Skeletal muscle satellite cell (primary cell): ENCODE data around the gene VAT1.
A peak's percentile ranks its signal among the peaks of the same experiment; 100 is the strongest.

Experiments
- H3K27me3 ChIP-seq: 2 replicates; pipeline ENCODE4 v1.7.0; 2013; ENCODE audit warnings: low read length; ENCODE audit not compliant: control insufficient read depth, insufficient read depth
- H3K36me3 ChIP-seq: 2 replicates; pipeline ENCODE4 v1.7.0; 2013; ENCODE audit warnings: mild to moderate bottlenecking, control low read depth, low read length; ENCODE audit not compliant: insufficient read depth
- H3K4me1 ChIP-seq: 2 replicates; pipeline ENCODE4 v1.7.0; 2013; ENCODE audit warnings: low read length; ENCODE audit not compliant: control insufficient read depth, insufficient read depth
- H3K4me2 ChIP-seq: 2 replicates; pipeline ENCODE4 v1.7.0; 2013; ENCODE audit warnings: mild to moderate bottlenecking, low read length
- H3K4me3 ChIP-seq: 2 replicates; pipeline ENCODE4 v1.7.0; 2013; ENCODE audit warnings: low read length
- H3K9ac ChIP-seq: 2 replicates; pipeline ENCODE4 v1.7.0; 2013; ENCODE audit warnings: mild to moderate bottlenecking, low read depth, low read length, moderate library complexity
- H3K9me3 ChIP-seq: replicated peaks from 2 replicates; pipeline ENCODE4 v1.7.0; 2013; ENCODE audit warnings: mild to moderate bottlenecking, control low read depth, low read length

Gene VAT1

DNA sequence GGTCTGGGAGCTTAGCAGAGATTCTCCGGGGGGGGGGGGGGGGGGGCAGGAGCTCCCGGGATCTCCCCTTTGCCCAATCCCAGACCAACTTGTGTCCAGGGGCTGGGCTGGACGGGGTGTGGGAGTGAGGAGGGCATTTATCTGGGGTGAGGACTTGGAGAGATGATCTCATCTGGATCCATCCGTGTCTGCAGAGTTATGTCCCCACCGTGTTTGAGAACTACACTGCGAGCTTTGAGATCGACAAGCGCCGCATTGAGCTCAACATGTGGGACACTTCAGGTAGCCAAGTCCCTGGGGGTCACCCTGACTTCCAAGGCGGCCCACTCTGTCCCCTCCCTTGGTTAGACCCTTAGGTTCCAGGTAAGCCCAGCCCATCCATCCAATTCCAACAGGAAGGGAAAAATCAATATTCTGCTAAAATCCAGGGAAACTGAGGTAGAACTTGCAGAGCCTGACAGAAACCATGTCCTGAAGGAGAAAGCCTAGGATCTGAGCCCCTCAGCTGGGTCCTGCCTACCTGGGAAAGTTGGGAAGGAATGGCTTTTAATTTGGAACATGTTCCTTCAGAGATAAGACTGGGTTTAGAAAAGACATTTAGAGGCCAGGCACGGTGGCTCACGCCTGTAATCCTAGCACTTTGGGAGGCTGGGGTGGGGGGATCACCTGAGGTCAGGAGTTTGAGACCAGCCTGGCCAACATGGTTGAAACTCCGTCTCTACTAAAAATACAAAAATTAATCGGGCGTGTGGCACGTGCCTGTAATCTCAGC lies 3.8 kb upstream of the VAT1 start:
- no peaks in the 10 kb centered on the region for H3K27me3 ChIP-seq
- H3K4me2 ChIP-seq: no peak overlapping the region
- peaks cover 32% of the 10 kb centered on the region for H3K4me1 ChIP-seq
- no peaks in the 10 kb centered on the region for H3K9me3 ChIP-seq
- H3K9ac ChIP-seq: no peak overlapping the region
- H3K4me3 ChIP-seq: no peak overlapping the region
- H3K36me3 ChIP-seq: no peaks in the 10 kb centered on the region

GRCh38 chr17:43025290-43025657 lies 3.1 kb upstream of the VAT1 start:
- Histone ChIP-seq H3K27me3 (no peaks in the 10 kb centered on the region), H3K36me3 (no peaks in the 10 kb centered on the region), H3K4me2 (peak overlapping the region; percentile 37), H3K4me1 (peaks cover 35% of the 10 kb centered on the region), H3K9ac (no peak overlapping the region), H3K4me3 (no peak overlapping the region), H3K9me3 (no peaks in the 10 kb centered on the region)

DNA sequence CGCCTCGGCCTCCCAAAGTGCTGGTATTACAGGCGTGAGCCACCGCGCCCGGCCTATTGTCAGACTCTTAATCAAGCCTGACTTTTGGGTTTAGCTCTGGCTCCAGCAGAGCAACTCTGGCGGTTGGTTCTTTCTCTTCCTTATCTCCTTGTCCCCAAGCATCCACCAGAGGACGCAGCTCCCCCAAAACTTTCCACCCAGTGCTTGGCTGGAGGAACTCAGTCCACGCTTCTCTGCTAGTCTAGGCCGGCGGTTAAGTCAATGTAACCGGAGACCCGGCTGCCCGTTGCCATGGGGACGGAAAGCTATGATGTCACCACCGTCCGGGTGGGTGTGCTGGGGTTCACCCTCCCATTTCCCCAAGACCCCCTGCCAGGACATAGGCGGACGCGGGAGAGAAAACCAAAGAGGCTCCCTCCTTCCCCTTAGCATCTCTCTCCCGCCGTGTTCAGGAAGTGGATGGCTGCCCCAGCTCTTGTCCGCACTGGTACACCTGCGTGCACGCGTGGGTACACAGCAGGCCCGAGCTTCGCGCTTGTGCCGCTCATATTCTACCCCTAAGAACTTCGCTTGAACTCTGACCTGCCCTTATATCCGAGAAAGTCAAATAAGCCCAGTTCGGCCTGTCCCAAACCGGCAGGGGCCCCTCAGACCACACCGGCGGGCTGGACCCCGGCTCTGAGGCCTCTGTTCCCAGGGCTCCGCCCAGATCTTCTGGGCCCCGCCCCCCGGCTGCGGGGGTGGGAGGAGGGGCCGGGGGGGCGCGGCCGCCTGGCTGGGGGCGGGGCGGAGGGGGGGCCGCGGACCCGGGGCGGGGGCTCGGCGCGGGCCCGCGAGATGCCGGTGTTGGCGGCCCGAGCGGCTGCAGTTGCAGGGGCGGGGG lies 2.5 kb upstream of the VAT1 start, which contains the start of gene RND2:
Gene RND2, plus strand, starts transcription at position 825 of the 883 bp plus-strand sequence. CDS start 117 bp downstream, outside the sequence.
- Histone ChIP-seq H3K36me3 (no peaks in the 10 kb centered on the region), H3K4me1 (peaks cover 35% of the 10 kb centered on the region), H3K9me3 (no peaks in the 10 kb centered on the region), H3K4me3 (peak within 1 kb of the TSS; percentile 67), H3K4me2 (peak within 1 kb of the TSS; percentile 95), H3K9ac (peak within 1 kb of the TSS; percentile 56), H3K27me3 (no peaks in the 10 kb centered on the region)

GRCh38 chr17:43020789-43021740 lies 1.1 kb downstream of the VAT1 start:
- peak overlapping the region; percentile 96 for H3K4me3 ChIP-seq
- H3K4me2 ChIP-seq: peak overlapping the region; percentile 88
- H3K9ac ChIP-seq: peak overlapping the region; percentile 82
- no peaks in the 10 kb centered on the region for H3K27me3 ChIP-seq
- peaks cover 30% of the 10 kb centered on the region for H3K4me1 ChIP-seq
- H3K9me3 ChIP-seq: no peaks in the 10 kb centered on the region
- peaks cover 22% of the 10 kb centered on the region for H3K36me3 ChIP-seq

GRCh38 chr17:43020030-43020621 lies 2.1 kb downstream of the VAT1 start:
- no peak overlapping the region for H3K9ac ChIP-seq
- no peaks in the 10 kb centered on the region for H3K9me3 ChIP-seq
- peak overlapping the region; percentile 65 for H3K4me2 ChIP-seq
- peak overlapping the region; percentile 41 for H3K4me3 ChIP-seq
- peaks cover 33% of the 10 kb centered on the region for H3K4me1 ChIP-seq
- H3K27me3 ChIP-seq: no peaks in the 10 kb centered on the region
- peaks cover 31% of the 10 kb centered on the region for H3K36me3 ChIP-seq

DNA sequence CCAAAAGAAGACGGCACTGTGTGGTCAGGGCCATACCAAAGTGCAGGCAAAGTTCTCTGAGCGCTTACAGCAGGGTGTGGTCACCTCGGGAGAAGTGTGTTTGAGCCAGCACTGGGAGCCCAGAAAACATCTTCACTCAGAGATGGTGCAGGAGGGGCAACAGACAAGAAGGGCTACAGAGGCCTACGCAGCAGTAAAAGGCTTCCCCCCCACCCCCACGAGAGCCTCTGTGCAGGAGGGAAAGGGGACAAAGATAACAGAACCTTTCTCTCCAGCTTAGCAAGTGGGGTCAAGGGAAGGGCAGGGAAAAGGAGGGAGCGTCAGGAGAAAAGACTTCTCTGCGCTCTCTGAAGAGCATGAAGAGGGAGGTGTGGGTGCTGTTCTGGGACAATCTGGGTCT lies 2.8 kb downstream of the VAT1 start:
- Histone ChIP-seq H3K9ac (no peak overlapping the region), H3K27me3 (no peaks in the 10 kb centered on the region), H3K36me3 (peaks cover 38% of the 10 kb centered on the region), H3K4me2 (peak overlapping the region; percentile 65), H3K4me3 (peak overlapping the region; percentile 41), H3K4me1 (peaks cover 29% of the 10 kb centered on the region), H3K9me3 (no peaks in the 10 kb centered on the region)

- Histone ChIP-seq H3K27me3 (no peaks in the 10 kb centered on the region), H3K4me2 (peak overlapping the region; percentile 65), H3K9ac (no peak overlapping the region), H3K4me1 (peaks cover 29% of the 10 kb centered on the region), H3K9me3 (no peaks in the 10 kb centered on the region), H3K36me3 (peaks cover 42% of the 10 kb centered on the region), H3K4me3 (no peak overlapping the region)
These were observed 3.3 kb downstream of the VAT1 start for GRCh38 chr17:43018932-43019331.

DNA sequence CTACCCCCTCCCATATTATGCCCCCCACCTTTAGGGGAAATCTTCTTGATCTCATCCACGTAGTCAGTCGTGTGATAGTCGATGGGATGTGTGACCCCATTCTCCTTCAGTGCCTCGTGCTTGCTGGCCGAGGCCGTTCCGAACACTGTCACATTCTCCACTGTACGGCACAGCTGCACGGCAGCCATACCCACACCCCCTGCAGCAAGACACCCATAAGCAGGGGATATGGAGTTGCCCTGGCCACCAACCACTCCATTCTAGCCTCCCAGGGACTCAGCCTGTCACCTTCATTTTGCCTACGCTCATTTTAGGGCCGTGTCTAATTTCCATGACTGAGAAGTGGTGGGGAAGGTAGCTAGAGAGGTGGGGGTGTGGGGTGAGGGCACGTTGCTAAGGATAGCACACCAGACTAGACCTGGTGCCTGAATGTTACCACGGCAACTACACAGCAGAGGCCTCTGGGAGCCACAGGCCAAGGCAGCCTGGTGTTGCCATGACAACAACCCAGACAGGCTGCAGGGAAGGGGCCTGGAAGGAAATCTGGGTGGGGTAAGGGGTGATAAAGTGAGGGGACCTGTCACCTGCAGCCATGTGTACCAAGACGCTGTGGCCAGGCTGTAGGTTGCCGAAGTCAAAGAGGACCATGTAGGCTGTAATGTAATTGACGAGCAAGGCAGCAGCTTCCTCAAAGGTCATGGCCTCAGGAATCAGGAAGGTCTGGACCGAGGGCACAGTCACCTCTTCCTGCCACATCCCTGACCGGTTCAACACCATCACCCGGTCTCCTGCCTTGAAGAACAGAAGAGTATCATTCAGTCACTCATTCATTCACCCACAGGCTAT lies 4.0 kb downstream of the VAT1 start:
- peaks cover 29% of the 10 kb centered on the region for H3K4me1 ChIP-seq
- H3K4me2 ChIP-seq: peak overlapping the region; percentile 65
- peaks cover 46% of the 10 kb centered on the region for H3K36me3 ChIP-seq
- no peaks in the 10 kb centered on the region for H3K27me3 ChIP-seq
- H3K4me3 ChIP-seq: no peak overlapping the region
- H3K9ac ChIP-seq: no peak overlapping the region
- H3K9me3 ChIP-seq: no peaks in the 10 kb centered on the region

- Histone ChIP-seq H3K4me1 (peaks cover 28% of the 10 kb centered on the region), H3K9me3 (no peaks in the 10 kb centered on the region), H3K4me2 (no peak overlapping the region), H3K27me3 (no peaks in the 10 kb centered on the region), H3K36me3 (peaks cover 50% of the 10 kb centered on the region), H3K9ac (no peak overlapping the region), H3K4me3 (no peak overlapping the region)
These were observed 6.0 kb downstream of the VAT1 start for GRCh38 chr17:43016216-43016615.

GRCh38 chr17:43015579-43015978 lies 6.6 kb downstream of the VAT1 start:
- H3K4me1 ChIP-seq: peaks cover 24% of the 10 kb centered on the region
- no peak overlapping the region for H3K9ac ChIP-seq
- no peak overlapping the region for H3K4me2 ChIP-seq
- no peak overlapping the region for H3K4me3 ChIP-seq
- H3K27me3 ChIP-seq: no peaks in the 10 kb centered on the region
- peaks cover 50% of the 10 kb centered on the region for H3K36me3 ChIP-seq
- H3K9me3 ChIP-seq: no peaks in the 10 kb centered on the region
